ENCODE measurements around the gene C19orf73. TPM values are rescaled to one million over a fixed set of nuclear protein-coding genes. Genes with fewer than 3 reads are reported as not detected.

The C19orf73 gene
- total RNA-seq, 1 donor from 2014 or later, result 1.0 TPM

DNA sequence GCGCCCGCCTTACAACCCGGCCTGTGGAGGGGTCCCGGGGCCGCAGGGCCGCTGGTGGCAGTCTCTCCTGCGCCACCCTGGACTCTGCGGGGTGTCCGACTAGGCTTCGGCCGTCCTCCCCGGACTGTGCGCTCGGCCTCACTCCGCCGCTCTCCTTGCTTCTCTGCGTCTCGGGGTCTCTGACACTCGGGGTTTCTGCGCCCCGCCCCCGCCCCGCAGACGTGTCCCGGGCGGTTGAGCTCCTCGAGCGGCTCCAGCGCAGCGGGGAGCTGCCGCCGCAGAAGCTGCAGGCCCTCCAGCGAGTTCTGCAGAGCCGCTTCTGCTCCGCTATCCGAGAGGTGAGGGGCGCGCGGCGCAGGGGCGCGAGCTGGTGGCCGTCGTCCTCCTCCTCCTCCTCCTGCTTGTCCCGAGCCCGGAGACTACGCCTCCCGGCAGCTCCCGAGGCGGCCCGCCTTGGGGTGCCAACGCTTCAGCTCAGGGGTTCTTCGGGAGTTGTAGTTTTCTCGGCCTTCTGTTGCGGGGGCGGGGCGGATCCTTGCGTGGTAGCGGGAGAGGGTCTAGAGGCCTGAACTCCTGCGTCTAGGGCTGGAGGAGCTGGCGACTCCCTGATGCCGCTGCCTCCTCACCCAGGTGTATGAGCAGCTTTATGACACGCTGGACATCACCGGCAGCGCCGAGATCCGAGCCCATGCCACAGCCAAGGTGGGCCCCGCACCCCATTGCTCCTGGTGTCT is 4.1 kb downstream of the C19orf73 start:
- no peaks in the 10 kb centered on the region for H3K9me3 Mint-ChIP-seq
- peaks cover 21% of the 10 kb centered on the region for H3K27me3 Mint-ChIP-seq (ENCODE audit: low read depth)
- H3K27ac Mint-ChIP-seq (ENCODE audit: unreplicated experiment), result no peak overlapping the region
- TF ChIP-seq, protein P1, sequence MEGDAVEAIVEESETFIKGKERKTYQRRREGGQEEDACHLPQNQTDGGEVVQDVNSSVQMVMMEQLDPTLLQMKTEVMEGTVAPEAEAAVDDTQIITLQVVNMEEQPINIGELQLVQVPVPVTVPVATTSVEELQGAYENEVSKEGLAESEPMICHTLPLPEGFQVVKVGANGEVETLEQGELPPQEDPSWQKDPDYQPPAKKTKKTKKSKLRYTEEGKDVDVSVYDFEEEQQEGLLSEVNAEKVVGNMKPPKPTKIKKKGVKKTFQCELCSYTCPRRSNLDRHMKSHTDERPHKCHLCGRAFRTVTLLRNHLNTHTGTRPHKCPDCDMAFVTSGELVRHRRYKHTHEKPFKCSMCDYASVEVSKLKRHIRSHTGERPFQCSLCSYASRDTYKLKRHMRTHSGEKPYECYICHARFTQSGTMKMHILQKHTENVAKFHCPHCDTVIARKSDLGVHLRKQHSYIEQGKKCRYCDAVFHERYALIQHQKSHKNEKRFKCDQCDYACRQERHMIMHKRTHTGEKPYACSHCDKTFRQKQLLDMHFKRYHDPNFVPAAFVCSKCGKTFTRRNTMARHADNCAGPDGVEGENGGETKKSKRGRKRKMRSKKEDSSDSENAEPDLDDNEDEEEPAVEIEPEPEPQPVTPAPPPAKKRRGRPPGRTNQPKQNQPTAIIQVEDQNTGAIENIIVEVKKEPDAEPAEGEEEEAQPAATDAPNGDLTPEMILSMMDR (conservative IDR thresholded peaks at IDR 0.05), result no peak
- peak overlapping the region; percentile 87 for H3K4me3 Mint-ChIP-seq
- H3K36me3 Mint-ChIP-seq (ENCODE audit: low read depth), result no peaks in the 10 kb centered on the region
- peak; percentile 57 for DNase-seq (ENCODE audit: low read depth, low spot score)
- H3K4me1 Mint-ChIP-seq, result peaks cover 36% of the 10 kb centered on the region

DNA sequence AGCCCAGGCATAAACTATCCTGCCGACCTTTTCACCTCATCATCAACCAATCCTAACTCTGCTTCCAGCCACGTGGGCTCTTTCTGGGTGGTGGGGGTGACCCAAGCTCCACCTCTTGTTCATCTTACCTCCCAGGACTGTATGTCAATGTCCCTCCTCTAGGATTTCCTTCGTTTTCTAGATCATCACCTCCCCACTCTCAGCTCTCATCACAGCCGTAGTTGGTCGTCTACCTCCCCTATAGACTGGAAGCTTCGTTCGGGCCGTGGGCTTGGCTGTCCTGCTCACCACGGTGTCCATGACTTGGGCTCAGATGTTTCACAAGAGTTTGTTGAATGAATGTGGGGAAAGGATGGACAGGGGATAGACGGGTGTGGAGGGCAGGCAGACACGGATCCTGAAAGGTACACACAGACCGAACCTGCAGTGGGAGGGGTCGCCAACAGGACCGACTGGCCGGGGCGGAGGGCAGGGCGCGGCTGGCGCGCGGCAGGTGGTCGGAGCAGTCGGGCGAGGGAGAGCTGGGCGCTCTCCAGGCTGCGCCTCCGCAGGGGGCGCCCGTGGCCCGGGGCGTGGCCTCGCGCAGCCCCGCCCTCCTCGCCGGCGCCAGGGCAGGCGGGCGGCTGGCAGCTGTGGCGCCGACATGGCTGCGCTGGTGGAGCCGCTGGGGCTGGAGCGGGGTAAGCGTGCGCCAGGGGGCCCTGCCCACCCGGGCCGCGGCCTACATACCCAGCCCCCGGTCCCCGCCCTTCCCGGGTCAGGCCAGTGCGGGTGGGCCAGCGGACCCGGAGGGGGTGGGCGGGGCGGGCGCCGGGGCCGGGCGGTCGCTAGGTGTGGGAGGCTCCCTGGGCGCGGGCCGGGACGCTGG is 4.9 kb downstream of the C19orf73 start, which contains the start of gene LIN7B:
LIN7B (plus strand) TSS at position 609 of the 868 bp plus-strand sequence; CDS start at position 644, 35 bp downstream.
- Mint-ChIP-seq H3K4me1 (peaks cover 36% of the 10 kb centered on the region), H3K9me3 (no peaks in the 10 kb centered on the region), H3K27ac (ENCODE audit: unreplicated experiment) (peak within 1 kb of the TSS; percentile 81), H3K4me3 (peak within 1 kb of the TSS; percentile 87), H3K36me3 (ENCODE audit: low read depth) (peaks cover 4% of the 10 kb centered on the region), H3K27me3 (ENCODE audit: low read depth) (peaks cover 19% of the 10 kb centered on the region)
- TF ChIP-seq, protein P1 (conservative IDR thresholded peaks at IDR 0.05), result peak; percentile 54
- DNase-seq (ENCODE audit: low read depth, low spot score), result peak; percentile 69

DNA sequence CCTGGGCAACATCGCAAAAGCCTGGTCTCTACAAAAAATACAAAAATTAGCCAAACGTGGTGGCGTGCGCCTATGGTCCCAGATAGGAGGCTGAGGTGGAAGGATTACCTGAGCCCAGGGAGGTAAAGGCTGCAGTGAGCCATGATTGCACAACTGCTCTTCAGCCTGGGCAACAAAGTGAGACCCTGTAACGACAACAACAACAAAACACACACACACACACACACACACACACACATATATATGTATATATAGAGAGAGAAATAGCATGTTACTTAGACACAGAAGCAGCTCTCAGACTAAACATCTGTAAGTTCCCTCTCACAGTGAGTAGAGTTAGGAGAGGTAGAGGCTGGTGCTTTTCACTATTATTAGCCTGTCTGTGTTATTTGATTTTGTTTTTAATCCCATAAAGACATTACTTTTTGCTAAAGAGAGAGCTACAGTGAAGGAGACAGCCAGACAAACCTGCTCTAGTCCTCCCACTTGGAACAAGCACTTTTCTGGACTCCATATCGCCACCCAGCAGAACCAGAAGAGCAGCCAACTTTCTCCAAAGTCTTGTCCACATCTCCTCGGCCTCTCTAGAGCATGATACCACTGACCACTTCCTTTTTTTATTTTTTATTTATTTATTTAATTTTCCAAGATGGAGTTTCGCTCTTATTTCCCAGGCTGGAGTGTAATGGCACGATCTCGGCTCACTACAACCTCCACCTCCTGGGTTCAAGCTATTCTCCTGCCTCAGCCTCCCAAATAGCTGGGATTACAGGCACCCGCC is 7.5 kb downstream of the C19orf73 start:
- Mint-ChIP-seq H3K27ac (ENCODE audit: unreplicated experiment) (no peak overlapping the region), H3K4me1 (peaks cover 25% of the 10 kb centered on the region), H3K36me3 (ENCODE audit: low read depth) (peaks cover 17% of the 10 kb centered on the region), H3K27me3 (ENCODE audit: low read depth) (peaks cover 15% of the 10 kb centered on the region), H3K9me3 (no peaks in the 10 kb centered on the region), H3K4me3 (peak overlapping the region; percentile 84)
- TF ChIP-seq, protein P1 (conservative IDR thresholded peaks at IDR 0.05), result no peak
- no peak for DNase-seq (ENCODE audit: low read depth, low spot score)

DNA sequence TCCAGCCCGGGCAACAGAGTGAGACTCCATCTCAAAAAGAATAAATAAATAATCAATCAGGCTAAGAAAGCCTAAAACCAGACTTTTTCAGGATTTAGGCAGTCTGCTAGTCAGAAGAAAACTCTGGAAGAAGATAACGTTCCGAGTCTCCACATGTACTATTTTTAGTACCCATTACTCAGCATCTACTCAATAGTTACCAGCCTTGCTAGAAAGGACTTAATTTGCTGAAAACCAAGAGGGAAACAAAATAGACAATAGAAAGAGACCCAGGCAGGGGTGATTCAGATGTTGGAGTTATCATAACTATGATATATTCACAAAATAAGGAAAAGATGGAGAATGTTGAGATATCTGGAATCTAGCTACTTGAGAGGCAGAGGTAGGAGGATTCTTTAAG is 8.4 kb downstream of the C19orf73 start:
- TF ChIP-seq, protein P1 (conservative IDR thresholded peaks at IDR 0.05), result no peak
- Mint-ChIP-seq H3K27me3 (ENCODE audit: low read depth) (peaks cover 15% of the 10 kb centered on the region), H3K4me1 (peaks cover 21% of the 10 kb centered on the region), H3K36me3 (ENCODE audit: low read depth) (peaks cover 17% of the 10 kb centered on the region), H3K9me3 (no peaks in the 10 kb centered on the region), H3K4me3 (peak overlapping the region; percentile 84), H3K27ac (ENCODE audit: unreplicated experiment) (no peak overlapping the region)
- no peak for DNase-seq (ENCODE audit: low read depth, low spot score)

All from neural crest cell (in vitro differentiated cells).